ENCODE data around the gene CTNNA2.

- TF ChIP-seq REST (IDR thresholded peaks at IDR 0.05; ENCODE audit: low read depth) (no peak), FOXM1 (IDR thresholded peaks at IDR 0.05; ENCODE audit: borderline replicate concordance, low read depth) (no peak), TAF1 (IDR thresholded peaks at IDR 0.05; ENCODE audit: low read depth) (no peak), NFIC (IDR thresholded peaks at IDR 0.05) (no peak), YY1 (IDR thresholded peaks at IDR 0.05; ENCODE audit: low read depth) (no peak), RAD21 (IDR thresholded peaks at IDR 0.05; ENCODE audit: low read depth) (no peak), EP300 (IDR thresholded peaks at IDR 0.05; ENCODE audit: borderline replicate concordance) (no peak), TCF12 (IDR thresholded peaks at IDR 0.05; ENCODE audit: low read depth) (no peak), CEBPB (IDR thresholded peaks at IDR 0.05) (no peak), MAX (IDR thresholded peaks at IDR 0.05) (no peak), EGR1 (IDR thresholded peaks at IDR 0.05) (no peak), CREB1 (IDR thresholded peaks at IDR 0.05; ENCODE audit: low read depth) (no peak), USF1 (IDR thresholded peaks at IDR 0.05) (no peak), ZBTB7A (IDR thresholded peaks at IDR 0.05; ENCODE audit: low read depth) (no peak)
Observed at GRCh38 chr2:79993144-79993543, 480.3 kb downstream of the CTNNA2 start.
